Astrocyte (in vitro differentiated cells and primary cell): Measurements from ENCODE around the gene ACBD7. TPM values are rescaled to one million over a fixed set of nuclear protein-coding genes. Genes with fewer than 3 reads are reported as not detected.

Source experiments
- DNase-seq: peaks from one replicate; pipeline ENCODE4 v3.0.0-alpha.2; 2010; ENCODE audit warnings: low read depth
- FAIRE-seq: peaks from 2 replicates; lab custom pipeline; 2011; peaks lifted over from hg19 to GRCh38; lab: Jason Lieb, UNC
- H2AFZ ChIP-seq: 2 replicates; pipeline ENCODE4 v1.6.0; 2012; ENCODE audit warnings: low read depth, low read length, inconsistent platforms
- H3K27ac ChIP-seq: 2 replicates; pipeline ENCODE4 v1.5.1; 2011; ENCODE audit warnings: low read depth, low read length, inconsistent platforms
- H3K27me3 ChIP-seq: 2 replicates; pipeline ENCODE4 v1.6.0; 2011; ENCODE audit warnings: low read length, inconsistent platforms; ENCODE audit not compliant: insufficient read depth
- H3K36me3 ChIP-seq: 2 replicates; pipeline ENCODE4 v1.5.1; 2011; ENCODE audit warnings: low read length, inconsistent platforms; ENCODE audit not compliant: insufficient read depth
- H3K4me1 ChIP-seq: 2 replicates; pipeline ENCODE4 v1.5.1; 2011; ENCODE audit warnings: low read length, inconsistent platforms; ENCODE audit not compliant: insufficient read depth
- H3K4me2 ChIP-seq: 2 replicates; pipeline ENCODE4 v1.6.0; 2012; ENCODE audit warnings: low read length, inconsistent platforms
- H3K4me3 ChIP-seq: 2 replicates; pipeline ENCODE4 v1.5.1; 2011; ENCODE audit warnings: low read depth, mild to moderate bottlenecking, low read length, inconsistent platforms; ENCODE audit not compliant: insufficient read depth
- H3K79me2 ChIP-seq: 2 replicates; pipeline ENCODE4 v1.6.0; 2012; ENCODE audit warnings: mild to moderate bottlenecking, low read length, inconsistent platforms; ENCODE audit not compliant: insufficient read depth
- H3K9ac ChIP-seq: 2 replicates; pipeline ENCODE4 v1.6.0; 2012; ENCODE audit warnings: mild to moderate bottlenecking, low read length, inconsistent platforms
- H3K9me3 ChIP-seq: 2 replicates; pipeline ENCODE4 v1.5.1; 2012; ENCODE audit warnings: low read depth, mild to moderate bottlenecking, low read length, inconsistent platforms; ENCODE audit not compliant: insufficient read depth
- H4K20me1 ChIP-seq: 2 replicates; pipeline ENCODE4 v1.6.0; 2012; ENCODE audit warnings: low read length, inconsistent platforms; ENCODE audit not compliant: insufficient read depth
- H3K27ac Mint-ChIP-seq: one replicate; pipeline ENCODE4 v1.8.0; 2021; ENCODE audit warnings: mild to moderate bottlenecking, mixed read lengths; ENCODE audit not compliant: unreplicated experiment
- H3K27me3 Mint-ChIP-seq: one replicate; pipeline ENCODE4 v1.8.0; 2021; ENCODE audit warnings: low read depth, mixed read lengths; ENCODE audit not compliant: unreplicated experiment
- H3K36me3 Mint-ChIP-seq: one replicate; pipeline ENCODE4 v1.8.0; 2021; ENCODE audit warnings: low read depth, mixed read lengths; ENCODE audit not compliant: unreplicated experiment
- H3K4me1 Mint-ChIP-seq: one replicate; pipeline ENCODE4 v1.8.0; 2021; ENCODE audit warnings: low read depth, mixed read lengths; ENCODE audit not compliant: unreplicated experiment
- H3K4me3 Mint-ChIP-seq: one replicate; pipeline ENCODE4 v1.8.0; 2021; ENCODE audit warnings: mild to moderate bottlenecking, moderate library complexity, mixed read lengths; ENCODE audit not compliant: unreplicated experiment
- H3K9me3 Mint-ChIP-seq: one replicate; pipeline ENCODE4 v1.8.0; 2021; ENCODE audit warnings: mild to moderate bottlenecking, mixed read lengths; ENCODE audit not compliant: unreplicated experiment
- CTCF ChIP-seq: IDR thresholded peaks from 2 replicates; pipeline ENCODE4 v1.5.1; 2011; ENCODE audit warnings: low read depth, mild to moderate bottlenecking, inconsistent platforms, low read length, moderate library complexity; ENCODE audit not compliant: insufficient read depth
- EZH2 ChIP-seq: IDR thresholded peaks from 2 replicates; pipeline ENCODE4 v1.6.1; 2012; ENCODE audit warnings: mild to moderate bottlenecking, low read length, inconsistent platforms; ENCODE audit not compliant: insufficient read depth
- total RNA-seq: library from RNA; stranded (reverse); gene quantifications from 2 replicates; pipeline ENCODE4 v1.2.1, GENCODE V29; 2021

Gene ACBD7
- total RNA-seq, 1 donor from 2014 or later = 0.79 TPM

- H3K27me3 Mint-ChIP-seq = no peaks in the 10 kb centered on the region
- H3K79me2 ChIP-seq = no peaks in the 10 kb centered on the region
- H3K4me2 ChIP-seq = no peak overlapping the region
- no peak for TF ChIP-seq CTCF
- H3K9me3 Mint-ChIP-seq = no peaks in the 10 kb centered on the region
- no peaks in the 10 kb centered on the region for H3K9me3 ChIP-seq
- FAIRE-seq (no peak), DNase-seq (peak; percentile 42)
- no peak overlapping the region for H3K4me3 Mint-ChIP-seq
- H3K4me1 ChIP-seq = peaks cover 4% of the 10 kb centered on the region
- H3K27me3 ChIP-seq = no peaks in the 10 kb centered on the region
- no peak overlapping the region for H3K27ac ChIP-seq
- no peak overlapping the region for H3K4me3 ChIP-seq
- H3K27ac Mint-ChIP-seq = no peak overlapping the region
- peaks cover 5% of the 10 kb centered on the region for H3K4me1 Mint-ChIP-seq
- H4K20me1 ChIP-seq = no peaks in the 10 kb centered on the region
- no peak overlapping the region for H2AFZ ChIP-seq
- no peak overlapping the region for H3K9ac ChIP-seq
- peaks cover 21% of the 10 kb centered on the region for H3K36me3 Mint-ChIP-seq
- peaks cover 26% of the 10 kb centered on the region for H3K36me3 ChIP-seq
Measured at GRCh38 chr10:15121707-15122106, 33.1 kb upstream of the ACBD7 start.

GRCh38 chr10:15120523-15120922 lies 31.9 kb upstream of the ACBD7 start:
- peak; percentile 29 for FAIRE-seq
- Histone ChIP-seq H3K9ac (no peak overlapping the region), H3K79me2 (peaks cover 10% of the 10 kb centered on the region), H2AFZ (no peak overlapping the region), H3K36me3 (peaks cover 22% of the 10 kb centered on the region), H3K9me3 (no peaks in the 10 kb centered on the region), H3K4me1 (peaks cover 4% of the 10 kb centered on the region), H4K20me1 (peaks cover 3% of the 10 kb centered on the region), H3K4me2 (no peak overlapping the region), H3K27me3 (no peaks in the 10 kb centered on the region), H3K4me3 (no peak overlapping the region), H3K27ac (no peak overlapping the region)
- Mint-ChIP-seq H3K4me3 (no peak overlapping the region), H3K9me3 (no peaks in the 10 kb centered on the region), H3K4me1 (peaks cover 5% of the 10 kb centered on the region), H3K27me3 (no peaks in the 10 kb centered on the region), H3K36me3 (peaks cover 21% of the 10 kb centered on the region), H3K27ac (no peak overlapping the region)
- TF ChIP-seq EZH2 = no peak
- peak; percentile 72 for DNase-seq

GRCh38 chr10:15118615-15119014 lies 30.0 kb upstream of the ACBD7 start:
- no peaks in the 10 kb centered on the region for H3K27me3 Mint-ChIP-seq
- DNase-seq (no peak), FAIRE-seq (no peak)
- no peak overlapping the region for H3K27ac ChIP-seq
- no peak overlapping the region for H3K4me2 ChIP-seq
- peaks cover 10% of the 10 kb centered on the region for H3K79me2 ChIP-seq
- no peak overlapping the region for H3K4me3 ChIP-seq
- peaks cover 10% of the 10 kb centered on the region for H3K4me1 Mint-ChIP-seq
- peaks cover 3% of the 10 kb centered on the region for H4K20me1 ChIP-seq
- no peaks in the 10 kb centered on the region for H3K27me3 ChIP-seq
- H3K9me3 Mint-ChIP-seq = no peaks in the 10 kb centered on the region
- H3K4me1 ChIP-seq = peaks cover 4% of the 10 kb centered on the region
- TF ChIP-seq CTCF (no peak), EZH2 (no peak)
- peaks cover 13% of the 10 kb centered on the region for H3K36me3 ChIP-seq
- peaks cover 16% of the 10 kb centered on the region for H3K36me3 Mint-ChIP-seq
- H3K27ac Mint-ChIP-seq = no peak overlapping the region
- no peaks in the 10 kb centered on the region for H3K9me3 ChIP-seq
- H2AFZ ChIP-seq = no peak overlapping the region
- no peak overlapping the region for H3K9ac ChIP-seq
- no peak overlapping the region for H3K4me3 Mint-ChIP-seq
